ENCODE results near the gene PADI4. TPM values are rescaled to one million over a fixed set of nuclear protein-coding genes. Genes with fewer than 3 reads are reported as not detected.
A peak's percentile ranks its signal among the peaks of the same experiment; 100 is the strongest.
"Not testable (repeated sequence)": the region's sequence is repeated elsewhere in the genome, so short reads cannot be mapped to it uniquely, and the experiment has no call there.

Gene PADI4
- total RNA-seq, 1 donor: not detected

GRCh38 chr1:17338706-17339493 is 30.9 kb downstream of the PADI4 start:
- H2AFZ ChIP-seq (ENCODE audit: low read length): no peak overlapping the region
- H3K27ac ChIP-seq (ENCODE audit: low read depth, low read length): no peak overlapping the region
- H3K36me3 ChIP-seq (ENCODE audit: insufficient read depth, low read length): no peaks in the 10 kb centered on the region
- H4K20me1 ChIP-seq (ENCODE audit: insufficient read depth, low read length): no peaks in the 10 kb centered on the region
- no peaks in the 10 kb centered on the region for H3K4me1 ChIP-seq (ENCODE audit: insufficient read depth, low read length)
- TF ChIP-seq CTCF (IDR thresholded peaks at IDR 0.05; ENCODE audit: extremely low read depth, low read depth, low read length): peak; percentile 31
- H3K4me3 ChIP-seq (ENCODE audit: insufficient read depth, low read length): no peak overlapping the region
- no peaks in the 10 kb centered on the region for H3K79me2 ChIP-seq (ENCODE audit: insufficient read depth, low read length)
- no peak for DNase-seq (ENCODE audit: insufficient read length, low spot score, missing footprints)
- no peak overlapping the region for H3K4me2 ChIP-seq (ENCODE audit: insufficient read depth, low read length)
- no peaks in the 10 kb centered on the region for H3K9me3 ChIP-seq (ENCODE audit: low read depth, low read length)
- peaks cover 11% of the 10 kb centered on the region for H3K27me3 ChIP-seq (ENCODE audit: insufficient read depth, low read length)

- Histone ChIP-seq H3K27me3 (ENCODE audit: insufficient read depth, low read length) (peaks cover 11% of the 10 kb centered on the region), H3K4me1 (ENCODE audit: insufficient read depth, low read length) (no peaks in the 10 kb centered on the region), H3K27ac (ENCODE audit: low read depth, low read length) (no peak overlapping the region), H3K4me2 (ENCODE audit: insufficient read depth, low read length) (no peak overlapping the region), H3K4me3 (ENCODE audit: insufficient read depth, low read length) (no peak overlapping the region), H3K79me2 (ENCODE audit: insufficient read depth, low read length) (no peaks in the 10 kb centered on the region), H3K36me3 (ENCODE audit: insufficient read depth, low read length) (no peaks in the 10 kb centered on the region), H4K20me1 (ENCODE audit: insufficient read depth, low read length) (no peaks in the 10 kb centered on the region), H3K9me3 (ENCODE audit: low read depth, low read length) (no peaks in the 10 kb centered on the region), H2AFZ (ENCODE audit: low read length) (no peak overlapping the region)
- TF ChIP-seq CTCF (IDR thresholded peaks at IDR 0.05; ENCODE audit: extremely low read depth, low read depth, low read length): no peak
- no peak for DNase-seq (ENCODE audit: insufficient read length, low spot score, missing footprints)
Measured at GRCh38 chr1:17339521-17339920, 31.5 kb downstream of the PADI4 start.

GRCh38 chr1:17340358-17340757 is 32.4 kb downstream of the PADI4 start:
- H2AFZ ChIP-seq (ENCODE audit: low read length): no peak overlapping the region
- no peak for TF ChIP-seq CTCF (IDR thresholded peaks at IDR 0.05; ENCODE audit: extremely low read depth, low read depth, low read length)
- peaks cover 11% of the 10 kb centered on the region for H3K27me3 ChIP-seq (ENCODE audit: insufficient read depth, low read length)
- no peaks in the 10 kb centered on the region for H3K79me2 ChIP-seq (ENCODE audit: insufficient read depth, low read length)
- H3K9me3 ChIP-seq (ENCODE audit: low read depth, low read length): no peaks in the 10 kb centered on the region
- no peak for DNase-seq (ENCODE audit: insufficient read length, low spot score, missing footprints)
- H3K36me3 ChIP-seq (ENCODE audit: insufficient read depth, low read length): no peaks in the 10 kb centered on the region
- no peaks in the 10 kb centered on the region for H3K4me1 ChIP-seq (ENCODE audit: insufficient read depth, low read length)
- no peaks in the 10 kb centered on the region for H4K20me1 ChIP-seq (ENCODE audit: insufficient read depth, low read length)
- no peak overlapping the region for H3K4me2 ChIP-seq (ENCODE audit: insufficient read depth, low read length)
- no peak overlapping the region for H3K27ac ChIP-seq (ENCODE audit: low read depth, low read length)
- H3K4me3 ChIP-seq (ENCODE audit: insufficient read depth, low read length): no peak overlapping the region

- Histone ChIP-seq H3K4me1 (ENCODE audit: insufficient read depth, low read length) (no peaks in the 10 kb centered on the region), H3K79me2 (ENCODE audit: insufficient read depth, low read length) (no peaks in the 10 kb centered on the region), H2AFZ (ENCODE audit: low read length) (no peak overlapping the region), H3K36me3 (ENCODE audit: insufficient read depth, low read length) (no peaks in the 10 kb centered on the region), H4K20me1 (ENCODE audit: insufficient read depth, low read length) (no peaks in the 10 kb centered on the region), H3K9me3 (ENCODE audit: low read depth, low read length) (no peaks in the 10 kb centered on the region), H3K4me3 (ENCODE audit: insufficient read depth, low read length) (no peak overlapping the region), H3K27me3 (ENCODE audit: insufficient read depth, low read length) (peaks cover 11% of the 10 kb centered on the region), H3K4me2 (ENCODE audit: insufficient read depth, low read length) (no peak overlapping the region), H3K27ac (ENCODE audit: low read depth, low read length) (no peak overlapping the region)
- DNase-seq (ENCODE audit: insufficient read length, low spot score, missing footprints): no peak
- TF ChIP-seq CTCF (IDR thresholded peaks at IDR 0.05; ENCODE audit: extremely low read depth, low read depth, low read length): no peak
Measured at GRCh38 chr1:17342014-17342441, 34.0 kb downstream of the PADI4 start.

GRCh38 chr1:17345506-17345905 is 37.5 kb downstream of the PADI4 start:
- not testable (repeated sequence) for H3K36me3 ChIP-seq (ENCODE audit: insufficient read depth, low read length); H3K9me3 ChIP-seq (ENCODE audit: low read depth, low read length); H3K27me3 ChIP-seq (ENCODE audit: insufficient read depth, low read length); H2AFZ ChIP-seq (ENCODE audit: low read length); H3K4me2 ChIP-seq (ENCODE audit: insufficient read depth, low read length); DNase-seq (ENCODE audit: insufficient read length, low spot score, missing footprints); H3K27ac ChIP-seq (ENCODE audit: low read depth, low read length); H3K4me1 ChIP-seq (ENCODE audit: insufficient read depth, low read length); H3K4me3 ChIP-seq (ENCODE audit: insufficient read depth, low read length); H3K79me2 ChIP-seq (ENCODE audit: insufficient read depth, low read length); H4K20me1 ChIP-seq (ENCODE audit: insufficient read depth, low read length)

Data from osteoblast (primary cell).